Brain pericyte (primary cell): ENCODE measurements around the gene DPP8.
"Not testable (repeated sequence)": the region's sequence is repeated elsewhere in the genome, so short reads cannot be mapped to it uniquely, and the experiment has no call there.

Source experiments
- DNase-seq: peaks from one replicate; pipeline ENCODE4 v3.0.0-alpha.2; 2012; ENCODE audit warnings: low read depth, low spot score

DPP8 gene

GRCh38 chr15:65405791-65406423, 111.6 kb downstream of the DPP8 start:
- no peak for DNase-seq

GRCh38 chr15:65404186-65404872, 113.2 kb downstream of the DPP8 start:
- DNase-seq, result no peak

- DNase-seq, result no peak
These were observed 114.5 kb downstream of the DPP8 start for GRCh38 chr15:65402961-65403360.

GRCh38 chr15:65401611-65402240, 115.8 kb downstream of the DPP8 start:
- DNase-seq, result no peak

- DNase-seq, result peak; percentile 82
These were observed 116.5 kb downstream of the DPP8 start for GRCh38 chr15:65400760-65401610.

GRCh38 chr15:65399997-65400396, 117.5 kb downstream of the DPP8 start:
- DNase-seq, result no peak

- no peak for DNase-seq
These were observed 118.3 kb downstream of the DPP8 start for GRCh38 chr15:65399001-65399706.

- DNase-seq, result not testable (repeated sequence)
These were observed 119.0 kb downstream of the DPP8 start for GRCh38 chr15:65398486-65398885.

GRCh38 chr15:65396965-65397317, 120.5 kb downstream of the DPP8 start:
- DNase-seq, result no peak

- no peak for DNase-seq
These were observed 121.1 kb downstream of the DPP8 start for GRCh38 chr15:65396283-65396964.

- no peak for DNase-seq
These were observed 121.8 kb downstream of the DPP8 start for GRCh38 chr15:65395567-65396202.

- no peak for DNase-seq
These were observed 122.6 kb downstream of the DPP8 start for GRCh38 chr15:65394936-65395335.

GRCh38 chr15:65394280-65394789, 123.2 kb downstream of the DPP8 start:
- no peak for DNase-seq

GRCh38 chr15:65393557-65393956, 123.9 kb downstream of the DPP8 start:
- no peak for DNase-seq

- no peak for DNase-seq
These were observed 124.4 kb downstream of the DPP8 start for GRCh38 chr15:65393091-65393490.
